SU-DHL-6 (cell line): ENCODE results near the gene CEL.

Source experiments
- H2AFZ ChIP-seq: fragments of 200-600 bp; sonication (generic); 2 replicates; pipeline ENCODE4 v1.6.1; 2014; ENCODE audit warnings: low read depth, mild to moderate bottlenecking, moderate library complexity, mixed read lengths, antibody characterized with exemption, low read length; ENCODE audit not compliant: severe bottlenecking
- H3F3A ChIP-seq: fragments of 200-600 bp; shearing (Covaris generic); 2 replicates; pipeline ENCODE4 v1.6.0; 2016; ENCODE audit warnings: antibody characterized with exemption, mild to moderate bottlenecking; ENCODE audit not compliant: insufficient read depth
- H3K27ac ChIP-seq: fragments of 200-600 bp; sonication (generic); 2 replicates; pipeline ENCODE4 v1.5.1; 2016; ENCODE audit warnings: low read depth, mild to moderate bottlenecking, low read length, moderate library complexity, mixed read lengths
- H3K27me3 ChIP-seq: fragments of 200-600 bp; sonication (generic), shearing (Covaris generic); 2 replicates; pipeline ENCODE4 v1.6.0; 2014; ENCODE audit warnings: mild to moderate bottlenecking, low read length
- H3K36me3 ChIP-seq: fragments of 200-600 bp; sonication (generic); 2 replicates; pipeline ENCODE4 v1.6.1; 2014; ENCODE audit warnings: mild to moderate bottlenecking, low read length, mixed read lengths
- H3K4me2 ChIP-seq: fragments of 300-600, 200-600 bp; shearing (Covaris generic), sonication (generic); 2 replicates; pipeline ENCODE4 v1.6.0; 2014; ENCODE audit warnings: low read length, low read depth, mild to moderate bottlenecking; ENCODE audit not compliant: poor library complexity, severe bottlenecking
- H3K4me3 ChIP-seq: fragments of 200-600 bp; sonication (generic); 2 replicates; pipeline ENCODE4 v1.5.1; 2014; ENCODE audit warnings: antibody characterized with exemption, low read length, mild to moderate bottlenecking, mixed read lengths; ENCODE audit not compliant: insufficient read depth, poor library complexity, severe bottlenecking
- H3K79me2 ChIP-seq: fragments of 200-600 bp; sonication (generic); 2 replicates; pipeline ENCODE4 v1.6.1; 2014; ENCODE audit warnings: mild to moderate bottlenecking, low read length, moderate library complexity; ENCODE audit not compliant: insufficient read depth
- H3K9ac ChIP-seq: fragments of 200-600 bp; sonication (generic); 2 replicates; pipeline ENCODE4 v1.7.0; 2014; ENCODE audit warnings: mild to moderate bottlenecking, low read length
- H3K9me2 ChIP-seq: fragments of 200-600 bp; sonication (generic); replicated peaks from 2 replicates; pipeline ENCODE4 v1.6.1; 2014; ENCODE audit warnings: low read length; ENCODE audit not compliant: insufficient read depth
- H3K9me3 ChIP-seq: fragments of 200-600 bp; sonication (generic); 2 replicates; pipeline ENCODE4 v1.6.1; 2014; ENCODE audit warnings: low read length, mixed read lengths; ENCODE audit not compliant: insufficient read depth
- H4K20me1 ChIP-seq: fragments of 200-600 bp; sonication (generic); 2 replicates; pipeline ENCODE4 v1.6.1; 2014; ENCODE audit warnings: low read depth, mild to moderate bottlenecking, antibody characterized with exemption, low read length, moderate library complexity, mixed read lengths
- CTCF ChIP-seq: fragments of 200-600 bp; sonication (generic); IDR thresholded peaks from one replicate; pipeline ENCODE4 v1.5.1; 2017; ENCODE audit warnings: antibody characterized with exemption, mild to moderate bottlenecking, low read length, moderate library complexity; ENCODE audit not compliant: insufficient read depth, poor library complexity, severe bottlenecking
- EZH2phosphoT487 ChIP-seq: fragments of 200-600 bp; sonication (generic), shearing (Covaris generic); conservative IDR thresholded peaks from 2 replicates; pipeline ENCODE4 v1.6.1; 2018; ENCODE audit warnings: mild to moderate bottlenecking, antibody characterized with exemption, low read length, moderate library complexity, mixed read lengths

The CEL gene

GRCh38 chr9:133030317-133031129, 31.3 kb upstream of the CEL start, which contains the start of gene GTF3C5:
TSS of gene GTF3C5 (plus strand) at chr9:133030997. CDS start at chr9:133031012, 15 bp downstream.
- Histone ChIP-seq H3F3A (no peaks in the 10 kb centered on the region), H3K4me3 (peak within 1 kb of the TSS; percentile 92), H3K79me2 (peaks cover 48% of the 10 kb centered on the region), H4K20me1 (no peaks in the 10 kb centered on the region), H2AFZ (peak within 1 kb of the TSS; percentile 96), H3K9me2 (no peaks in the 10 kb centered on the region), H3K27me3 (no peaks in the 10 kb centered on the region), H3K27ac (peak within 1 kb of the TSS; percentile 71), H3K4me2 (peak within 1 kb of the TSS; percentile 68), H3K9ac (peak within 1 kb of the TSS; percentile 98), H3K9me3 (no peaks in the 10 kb centered on the region), H3K36me3 (0 out of 2 replicates have a peak, but pooled peaks cover 2% of the 10 kb centered on the region)
- TF ChIP-seq CTCF = no peak
- TF ChIP-seq EZH2phosphoT487 = no peak

GRCh38 chr9:133031130-133031422, 30.7 kb upstream of the CEL start:
- H3K9me2 ChIP-seq = no peaks in the 10 kb centered on the region
- peak overlapping the region; percentile 92 for H3K4me3 ChIP-seq
- H3K4me2 ChIP-seq = peak overlapping the region; percentile 61
- TF ChIP-seq CTCF (no peak), EZH2phosphoT487 (no peak)
- peak overlapping the region; percentile 98 for H3K9ac ChIP-seq
- H4K20me1 ChIP-seq = 0 out of 2 replicates have a peak, but pooled peaks cover 3% of the 10 kb centered on the region
- peak overlapping the region; percentile 71 for H3K27ac ChIP-seq
- no peaks in the 10 kb centered on the region for H3K9me3 ChIP-seq
- H3F3A ChIP-seq = no peaks in the 10 kb centered on the region
- H3K27me3 ChIP-seq = no peaks in the 10 kb centered on the region
- peak overlapping the region; percentile 96 for H2AFZ ChIP-seq
- H3K36me3 ChIP-seq = 0 out of 2 replicates have a peak, but pooled peaks cover 2% of the 10 kb centered on the region
- H3K79me2 ChIP-seq = peaks cover 53% of the 10 kb centered on the region

- no peaks in the 10 kb centered on the region for H3K9me3 ChIP-seq
- H3K27me3 ChIP-seq = no peaks in the 10 kb centered on the region
- H3K79me2 ChIP-seq = peaks cover 58% of the 10 kb centered on the region
- peak overlapping the region; percentile 96 for H2AFZ ChIP-seq
- peak overlapping the region; percentile 92 for H3K4me3 ChIP-seq
- H4K20me1 ChIP-seq = 0 out of 2 replicates have a peak, but pooled peaks cover 3% of the 10 kb centered on the region
- no peaks in the 10 kb centered on the region for H3F3A ChIP-seq
- no peaks in the 10 kb centered on the region for H3K9me2 ChIP-seq
- H3K4me2 ChIP-seq = peak overlapping the region; percentile 61
- TF ChIP-seq EZH2phosphoT487 = no peak
- TF ChIP-seq CTCF = no peak
- no peak overlapping the region; the same call in 1 of the 2 replicates for H3K27ac ChIP-seq
- H3K9ac ChIP-seq = peak overlapping the region; percentile 98
- H3K36me3 ChIP-seq = 0 out of 2 replicates have a peak, but pooled peaks cover 2% of the 10 kb centered on the region
Measured at GRCh38 chr9:133031496-133031911, 30.3 kb upstream of the CEL start.
